A549 (cell line): Measurements from ENCODE around the gene ZNF335. TPM values are rescaled to one million over a fixed set of nuclear protein-coding genes. Genes with fewer than 3 reads are reported as not detected.
"Not testable (repeated sequence)": the region's sequence is repeated elsewhere in the genome, so short reads cannot be mapped to it uniquely, and the experiment has no call there.

Experiments used
- ATAC-seq, 2 experiments: fragments of 200-7000 bp in 1 of 2; fragments of >200 bp in 1 of 2; cut with Nextera tagmentation in 1 of 2; cut with Tn5 transposase in 1 of 2; 3 replicates each; pipeline versions ENCODE4 v1.8.0 to v1.9.1; 2018 to 2020; ENCODE audit warnings: mild to moderate bottlenecking in 1 of 2, moderate library complexity in 1 of 2
- CTCF ChIA-PET: fragments of 300-600 bp; sonication (Branson Sonifier 250); formaldehyde crosslinking; extraction: SDS; loops from one replicate; lab custom pipeline; 2021; ENCODE audit warnings: antibody characterized with exemption, inconsistent platforms; lab: Yijun Ruan, JAX
- POLR2A ChIA-PET: fragments of 350-600 bp; formaldehyde crosslinking; extraction: SDS; loops from one replicate; lab custom pipeline; 2021; ENCODE audit warnings: antibody characterized with exemption, inconsistent platforms; lab: Yijun Ruan, JAX
- DNase-seq, 2 experiments: peaks; one replicate each; pipeline versions ENCODE4 v3.0.0 to v3.0.0-alpha.2; 2011 to 2016; ENCODE audit warnings: low read depth in 1 of 2, low spot score in 1 of 2
- FAIRE-seq: peaks from 2 replicates; lab custom pipeline; 2011; peaks lifted over from hg19 to GRCh38; lab: Jason Lieb, UNC
- H3K27ac ChIP-seq, 2 experiments: fragments of >200 bp; sonication (Bioruptor Twin); formaldehyde crosslinking; 3 replicates each; pipeline ENCODE4 v1.5.1; 2016 to 2017
- H3K4me1 ChIP-seq: fragments of >200 bp; sonication (Bioruptor Twin); formaldehyde crosslinking; 3 replicates; pipeline ENCODE4 v1.6.1; 2016
- H3K4me2 ChIP-seq: fragments of >200 bp; sonication (Bioruptor Twin); formaldehyde crosslinking; 3 replicates; pipeline ENCODE4 v1.6.1; 2016
- H3K4me3 ChIP-seq: fragments of >200 bp; sonication (Bioruptor Twin); formaldehyde crosslinking; 3 replicates; pipeline ENCODE4 v1.5.1; 2016
- H3K9me3 ChIP-seq: fragments of >200 bp; sonication (Bioruptor Twin); formaldehyde crosslinking; 3 replicates; pipeline ENCODE4 v1.6.1; 2016
- EHMT2 ChIP-seq: fragments of 200-600 bp; sonication (generic); IDR thresholded peaks from 2 replicates; pipeline ENCODE4 v1.6.1; 2016; ENCODE audit warnings: antibody characterized with exemption, low read depth, mild to moderate bottlenecking, moderate library complexity
- ESRRA ChIP-seq: fragments of 150-350 bp; IDR thresholded peaks from 2 replicates; pipeline ENCODE4 v1.6.1; 2014; ENCODE audit warnings: mild to moderate bottlenecking, low read length, borderline replicate concordance
- FOSL2 ChIP-seq, 2 experiments: fragments of 450-650 bp in 1 of 2; fragments of >200 bp in 1 of 2; sonication (Bioruptor Twin) in 1 of 2; formaldehyde crosslinking; IDR thresholded peaks; 2 replicates each; pipeline versions ENCODE4 v1.5.0 to v1.6.1; 2016 to 2020; ENCODE audit warnings: mild to moderate bottlenecking in 1 of 2, moderate library complexity in 1 of 2
- FOXS1 ChIP-seq: fragments of 250-450 bp; sonication (Bioruptor Pico); IDR thresholded peaks from 2 replicates; pipeline ENCODE4 v1.5.0; 2020; ENCODE audit warnings: mild to moderate bottlenecking, moderate library complexity
- JUNB ChIP-seq: fragments of >200 bp; sonication (Bioruptor Twin); formaldehyde crosslinking; IDR thresholded peaks from 2 replicates; pipeline ENCODE4 v1.6.1; 2016
- KDM1A ChIP-seq: fragments of 200-600 bp; sonication (generic); IDR thresholded peaks from 2 replicates; pipeline ENCODE4 v1.6.1; 2016; ENCODE audit warnings: low read depth, mild to moderate bottlenecking
- POLR2A ChIP-seq: IDR thresholded peaks from 2 replicates; pipeline ENCODE4 v1.6.1; 2012; ENCODE audit warnings: mild to moderate bottlenecking, low read length
- POLR2AphosphoS2 ChIP-seq: conservative IDR thresholded peaks from 2 replicates; pipeline ENCODE4 v1.6.1; 2012; ENCODE audit warnings: low read length, improper control_type of control experiment, inconsistent platforms
- SMC3 ChIP-seq: fragments of >200 bp; sonication (Bioruptor Twin); formaldehyde crosslinking; IDR thresholded peaks from 3 replicates; pipeline ENCODE4 v1.6.1; 2018; ENCODE audit warnings: inconsistent platforms
- ZFP36 ChIP-seq: fragments of 450-650 bp; IDR thresholded peaks from 2 replicates; pipeline ENCODE4 v1.6.1; 2014; ENCODE audit warnings: borderline replicate concordance; ENCODE audit not compliant: partially characterized antibody
- WGBS: methylation state at CpG from one replicate; pipeline ENCODE4 v1.1.6; 2017; ENCODE audit errors: missing lambda C conversion rate; 5-methylcytosine and 5-hydroxymethylcytosine counted together
- polyA plus RNA-seq, 4 experiments: library from polyadenylated mRNA; depleted of rRNA in 3 of 4; stranded (reverse); fragments of >200 nt; fragmentation: RNase III in 1 of 4; extraction: RNeasy Plus Mini Kit Qiagen cat#74134 plus additional on column Dnase treatment in 1 of 4; gene quantifications; 2 replicates in 3 of 4; 3 replicates in 1 of 4; pipeline ENCODE4 v1.2.3, GENCODE V29; 2011 to 2017
- TF ChIP-seq, protein P1 (sequence below): IDR thresholded peaks from 2 replicates; pipeline ENCODE4 v1.6.1; 2012; ENCODE audit warnings: low read depth, borderline replicate concordance
- TF ChIP-seq, protein P2 (sequence below): fragments of 250-450 bp; sonication (Bioruptor Pico); IDR thresholded peaks from 2 replicates; pipeline ENCODE4 v1.5.0; 2020; ENCODE audit warnings: low read depth, mild to moderate bottlenecking, moderate library complexity
- TF ChIP-seq, protein P3 (sequence below): IDR thresholded peaks from 2 replicates; pipeline ENCODE4 v1.6.1; 2012
- TF ChIP-seq, protein P4 (sequence below): fragments of >200 bp; sonication (Bioruptor Twin); formaldehyde crosslinking; IDR thresholded peaks from 2 replicates; pipeline ENCODE4 v1.6.1; 2016
- TF ChIP-seq, protein P5 (sequence below): fragments of >200 bp; sonication (Bioruptor Twin); formaldehyde crosslinking; IDR thresholded peaks from 3 replicates; pipeline ENCODE4 v1.5.1; 2016

The ZNF335 gene
- polyA plus RNA-seq, 2 of the 4 experiments (the other 2 are of a cell fraction), result 7.3 to 9.3 TPM

DNA sequence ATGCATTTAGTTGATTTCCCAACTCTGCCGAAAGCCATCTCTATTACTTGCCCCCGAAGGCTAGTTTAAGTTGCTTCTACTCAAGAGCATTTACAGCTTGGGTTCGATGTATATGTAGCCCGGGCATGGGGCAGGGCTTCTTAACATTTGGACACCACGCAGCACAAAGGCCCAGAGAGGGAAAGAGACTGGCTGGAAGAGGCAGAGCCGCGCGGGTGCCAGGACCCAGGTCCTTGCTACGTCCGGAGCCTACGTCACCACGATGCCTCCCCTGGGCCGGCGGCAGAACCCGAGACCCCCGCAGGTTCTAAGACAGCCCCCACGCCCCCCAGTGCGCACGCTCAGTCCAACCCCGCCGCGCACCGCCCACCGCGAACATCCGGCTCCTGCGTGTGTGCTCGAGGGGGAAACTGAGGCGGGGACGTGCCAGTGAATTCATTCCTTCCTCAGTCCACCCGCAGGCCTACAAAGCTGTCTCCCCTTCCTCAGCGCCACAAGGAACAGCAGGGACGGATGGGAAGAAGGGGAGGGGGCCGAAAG is 37.9 kb downstream of the ZNF335 start:
- H3K4me2 ChIP-seq, result peak overlapping the region; percentile 86
- DNase-seq (peak; percentile 54 to 61), ATAC-seq (peak; percentile 61 to 65), FAIRE-seq (no peak)
- ChIA-PET CTCF (interaction anchor here (0.6 to 3.2 kb wide), 15 partner anchors 9 to 135 kb away, joined by 3 to 18 read pairs (median 4); partner anchors contain the start of gene ZNF335), POLR2A (interaction anchor here (0.6 to 3.2 kb wide), 13 partner anchors 10 to 571 kb away, joined by 3 to 31 read pairs (median 9); partner anchors contain the start of genes CTSA, NEURL2, SNX21 and SYS1)
- H3K4me3 ChIP-seq, result peak overlapping the region; percentile 78
- TF ChIP-seq KDM1A (0 out of 2 replicates have a peak, but pooled peaks have one; percentile 16), FOXS1 (CRISPR knock-in tag) (no peak), FOSL2 (IDR thresholded peaks at IDR 0.05) (no peak), FOSL2 (CRISPR knock-in tag; IDR thresholded peaks at IDR 0.05) (0 out of 2 replicates have a peak, but pooled peaks have one; percentile 7), POLR2AphosphoS2 (0 out of 2 replicates have a peak, but pooled peaks have one; percentile 51), ZFP36 (peak; percentile 19), JUNB (no peak), EHMT2 (no peak), SMC3 (0 out of 3 replicates have a peak, but pooled peaks have one; percentile 4), ESRRA (no peak)
- TF ChIP-seq, protein P1, sequence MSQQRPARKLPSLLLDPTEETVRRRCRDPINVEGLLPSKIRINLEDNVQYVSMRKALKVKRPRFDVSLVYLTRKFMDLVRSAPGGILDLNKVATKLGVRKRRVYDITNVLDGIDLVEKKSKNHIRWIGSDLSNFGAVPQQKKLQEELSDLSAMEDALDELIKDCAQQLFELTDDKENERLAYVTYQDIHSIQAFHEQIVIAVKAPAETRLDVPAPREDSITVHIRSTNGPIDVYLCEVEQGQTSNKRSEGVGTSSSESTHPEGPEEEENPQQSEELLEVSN, result 0 out of 2 replicates have a peak, but pooled peaks have one; percentile 8
- TF ChIP-seq, protein P2, sequence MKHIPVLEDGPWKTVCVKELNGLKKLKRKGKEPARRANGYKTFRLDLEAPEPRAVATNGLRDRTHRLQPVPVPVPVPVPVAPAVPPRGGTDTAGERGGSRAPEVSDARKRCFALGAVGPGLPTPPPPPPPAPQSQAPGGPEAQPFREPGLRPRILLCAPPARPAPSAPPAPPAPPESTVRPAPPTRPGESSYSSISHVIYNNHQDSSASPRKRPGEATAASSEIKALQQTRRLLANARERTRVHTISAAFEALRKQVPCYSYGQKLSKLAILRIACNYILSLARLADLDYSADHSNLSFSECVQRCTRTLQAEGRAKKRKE, result 0 out of 2 replicates have a peak, but pooled peaks have one; percentile 32
- TF ChIP-seq, protein P3, sequence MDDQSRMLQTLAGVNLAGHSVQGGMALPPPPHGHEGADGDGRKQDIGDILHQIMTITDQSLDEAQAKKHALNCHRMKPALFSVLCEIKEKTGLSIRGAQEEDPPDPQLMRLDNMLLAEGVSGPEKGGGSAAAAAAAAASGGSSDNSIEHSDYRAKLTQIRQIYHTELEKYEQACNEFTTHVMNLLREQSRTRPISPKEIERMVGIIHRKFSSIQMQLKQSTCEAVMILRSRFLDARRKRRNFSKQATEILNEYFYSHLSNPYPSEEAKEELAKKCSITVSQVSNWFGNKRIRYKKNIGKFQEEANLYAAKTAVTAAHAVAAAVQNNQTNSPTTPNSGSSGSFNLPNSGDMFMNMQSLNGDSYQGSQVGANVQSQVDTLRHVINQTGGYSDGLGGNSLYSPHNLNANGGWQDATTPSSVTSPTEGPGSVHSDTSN, result no peak
- WGBS, result 3% methylated on average over 22 of the region's 34 CpGs
- peaks cover 16% of the 10 kb centered on the region for H3K4me1 ChIP-seq
- no peaks in the 10 kb centered on the region for H3K9me3 ChIP-seq
- H3K27ac ChIP-seq, result peak overlapping the region; percentile 98 to 99

DNA sequence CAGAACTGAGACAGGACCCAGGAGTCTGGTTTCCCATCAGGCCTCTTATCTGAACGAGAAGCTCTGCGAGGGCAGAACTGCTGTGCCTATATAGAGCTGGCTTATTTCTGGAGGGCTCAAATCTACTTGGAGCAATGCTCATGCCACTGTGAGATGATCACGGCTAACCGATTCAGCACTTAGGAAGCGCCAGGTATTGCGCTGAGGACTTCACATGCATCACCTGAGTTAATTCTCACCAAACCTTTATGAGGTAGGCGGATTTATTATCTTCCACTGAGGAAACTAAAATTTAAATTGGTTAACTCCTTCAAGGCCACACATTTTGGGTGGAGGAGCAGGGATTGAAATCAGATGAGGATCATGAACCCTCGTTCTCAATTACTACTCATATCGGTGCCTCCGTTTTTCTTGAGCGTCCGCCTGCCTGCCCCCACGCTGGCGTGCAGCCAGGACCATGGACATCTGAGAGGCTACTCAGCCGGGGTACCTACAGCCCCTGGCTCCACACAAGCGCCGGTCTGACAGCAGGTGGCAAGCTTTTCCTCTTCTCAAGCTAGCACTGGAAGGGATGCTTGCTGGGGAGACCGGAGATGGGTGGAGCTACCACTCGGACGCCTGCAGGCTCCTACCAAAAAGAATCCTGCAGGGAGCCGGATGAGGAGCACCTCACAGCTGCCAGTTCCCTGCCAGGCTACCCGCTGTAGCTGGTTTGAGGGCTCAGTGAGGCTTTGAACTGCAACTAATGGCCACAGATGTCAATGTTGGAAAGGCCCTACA is 38.5 kb downstream of the ZNF335 start:
- Histone ChIP-seq H3K4me3 (peak overlapping the region; percentile 78), H3K4me1 (peaks cover 16% of the 10 kb centered on the region), H3K9me3 (no peaks in the 10 kb centered on the region), H3K4me2 (peak overlapping the region; percentile 86), H3K27ac (peak overlapping the region; percentile 98 to 99)
- TF ChIP-seq, protein P4, sequence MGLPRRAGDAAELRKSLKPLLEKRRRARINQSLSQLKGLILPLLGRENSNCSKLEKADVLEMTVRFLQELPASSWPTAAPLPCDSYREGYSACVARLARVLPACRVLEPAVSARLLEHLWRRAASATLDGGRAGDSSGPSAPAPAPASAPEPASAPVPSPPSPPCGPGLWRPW, result no peak
- peak; percentile 50 for TF ChIP-seq POLR2A
- TF ChIP-seq, protein P5, sequence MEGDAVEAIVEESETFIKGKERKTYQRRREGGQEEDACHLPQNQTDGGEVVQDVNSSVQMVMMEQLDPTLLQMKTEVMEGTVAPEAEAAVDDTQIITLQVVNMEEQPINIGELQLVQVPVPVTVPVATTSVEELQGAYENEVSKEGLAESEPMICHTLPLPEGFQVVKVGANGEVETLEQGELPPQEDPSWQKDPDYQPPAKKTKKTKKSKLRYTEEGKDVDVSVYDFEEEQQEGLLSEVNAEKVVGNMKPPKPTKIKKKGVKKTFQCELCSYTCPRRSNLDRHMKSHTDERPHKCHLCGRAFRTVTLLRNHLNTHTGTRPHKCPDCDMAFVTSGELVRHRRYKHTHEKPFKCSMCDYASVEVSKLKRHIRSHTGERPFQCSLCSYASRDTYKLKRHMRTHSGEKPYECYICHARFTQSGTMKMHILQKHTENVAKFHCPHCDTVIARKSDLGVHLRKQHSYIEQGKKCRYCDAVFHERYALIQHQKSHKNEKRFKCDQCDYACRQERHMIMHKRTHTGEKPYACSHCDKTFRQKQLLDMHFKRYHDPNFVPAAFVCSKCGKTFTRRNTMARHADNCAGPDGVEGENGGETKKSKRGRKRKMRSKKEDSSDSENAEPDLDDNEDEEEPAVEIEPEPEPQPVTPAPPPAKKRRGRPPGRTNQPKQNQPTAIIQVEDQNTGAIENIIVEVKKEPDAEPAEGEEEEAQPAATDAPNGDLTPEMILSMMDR, result 0 out of 3 replicates have a peak, but pooled peaks have one; percentile 19
- ChIA-PET CTCF (interaction anchor here (0.6 to 3.2 kb wide), 16 partner anchors 9 to 1376 kb away, joined by 3 to 18 read pairs (median 4); partner anchors contain the start of gene ZNF335), POLR2A (interaction anchor here (0.6 to 3.2 kb wide), 11 partner anchors 9 to 570 kb away, joined by 3 to 31 read pairs (median 9); partner anchors contain the start of genes CTSA, NEURL2, SYS1 and ZNF335)
- no peak for FAIRE-seq
- peak; percentile 86 to 91 for DNase-seq
- WGBS, result 36% methylated on average over 20 of the region's 22 CpGs
- peak; percentile 76 to 79 for ATAC-seq

DNA sequence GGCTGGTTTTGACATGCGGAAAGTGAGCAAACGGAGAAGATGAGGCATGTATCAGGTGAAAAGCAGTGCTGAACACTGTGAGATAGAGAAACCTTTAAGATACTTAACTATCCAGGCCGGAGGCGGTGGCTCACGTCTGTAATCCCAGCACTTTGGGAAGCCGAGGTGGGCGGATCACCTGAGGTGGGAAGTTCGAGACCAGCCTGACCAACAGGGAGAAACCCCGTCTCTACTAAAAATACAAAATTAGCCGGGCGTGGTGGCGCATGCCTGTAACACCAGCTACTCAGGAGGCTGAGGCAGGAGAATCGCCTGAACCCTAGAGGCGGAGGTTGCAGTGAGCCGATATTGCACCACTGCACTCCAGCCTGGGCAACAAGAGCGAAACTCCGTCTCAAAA is 40.3 kb downstream of the ZNF335 start:
- H3K4me1 ChIP-seq, result peaks cover 15% of the 10 kb centered on the region
- not testable (repeated sequence) for FAIRE-seq, H3K27ac ChIP-seq, H3K4me3 ChIP-seq, ATAC-seq, DNase-seq, H3K4me2 ChIP-seq, H3K9me3 ChIP-seq
- POLR2A ChIA-PET, result interaction anchor here (0.7 kb wide), 1 partner anchor 302 kb away, joined by 4 read pairs; no protein-coding TSS in a partner anchor
- CTCF ChIA-PET, result interaction anchor here (0.9 to 2.3 kb wide), 4 partner anchors 9 to 39 kb away, joined by 3 to 6 read pairs (median 4); no protein-coding TSS in a partner anchor
- 92% methylated on average over 17 of the region's 17 CpGs for WGBS
